22Rv1 (cell line): ENCODE results near the gene ATG4C.

ENCODE experiments used
- ZFX ChIP-seq: fragments of 450-650 bp; IDR thresholded peaks from 2 replicates; pipeline ENCODE4 v1.6.1; 2017; ENCODE audit warnings: antibody characterized with exemption, borderline replicate concordance
- TF ChIP-seq, protein P1 (sequence below): fragments of 450-650 bp; IDR thresholded peaks from 2 replicates; pipeline ENCODE4 v1.5.1; 2017; ENCODE audit warnings: mild to moderate bottlenecking

DNA sequence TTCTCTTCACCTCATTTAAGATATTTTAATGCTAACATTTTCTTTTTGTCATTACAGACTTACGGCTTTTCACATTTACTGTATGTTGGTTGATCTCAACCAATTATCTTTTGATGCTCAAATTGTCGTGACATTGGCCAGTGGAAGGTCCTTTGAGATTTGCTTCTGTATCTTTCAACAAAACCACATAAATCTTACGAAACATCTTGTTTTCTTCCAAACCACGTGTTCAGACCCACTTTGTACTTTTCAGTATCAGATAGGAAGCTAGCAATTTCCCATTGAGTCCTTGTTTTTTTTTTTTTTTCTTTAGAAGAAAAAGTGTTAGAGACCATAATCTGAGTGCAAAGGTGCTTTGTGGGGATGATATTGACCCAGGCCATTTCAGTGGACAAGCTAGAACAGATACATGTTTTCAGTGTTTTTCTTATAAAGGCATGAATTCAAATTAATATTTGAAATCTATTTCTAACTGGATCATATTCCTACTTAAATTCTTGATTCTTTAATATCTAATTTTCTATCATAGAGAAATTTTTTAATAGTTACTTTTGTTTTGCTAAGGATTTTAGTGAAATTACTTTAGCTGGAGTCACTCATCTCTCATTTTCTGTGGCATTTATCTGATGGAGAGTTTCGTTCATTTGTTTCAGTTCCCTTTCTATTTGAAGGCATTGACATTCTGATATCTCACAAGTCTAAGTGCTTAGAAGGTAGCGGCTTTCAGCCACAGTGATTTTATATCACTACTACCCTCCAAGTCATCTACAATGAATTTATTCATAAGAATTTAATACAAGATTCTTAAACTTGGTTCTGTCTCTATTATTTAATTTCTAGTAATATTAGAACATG is 26.7 kb downstream of the ATG4C start:
- TF ChIP-seq, protein P1, sequence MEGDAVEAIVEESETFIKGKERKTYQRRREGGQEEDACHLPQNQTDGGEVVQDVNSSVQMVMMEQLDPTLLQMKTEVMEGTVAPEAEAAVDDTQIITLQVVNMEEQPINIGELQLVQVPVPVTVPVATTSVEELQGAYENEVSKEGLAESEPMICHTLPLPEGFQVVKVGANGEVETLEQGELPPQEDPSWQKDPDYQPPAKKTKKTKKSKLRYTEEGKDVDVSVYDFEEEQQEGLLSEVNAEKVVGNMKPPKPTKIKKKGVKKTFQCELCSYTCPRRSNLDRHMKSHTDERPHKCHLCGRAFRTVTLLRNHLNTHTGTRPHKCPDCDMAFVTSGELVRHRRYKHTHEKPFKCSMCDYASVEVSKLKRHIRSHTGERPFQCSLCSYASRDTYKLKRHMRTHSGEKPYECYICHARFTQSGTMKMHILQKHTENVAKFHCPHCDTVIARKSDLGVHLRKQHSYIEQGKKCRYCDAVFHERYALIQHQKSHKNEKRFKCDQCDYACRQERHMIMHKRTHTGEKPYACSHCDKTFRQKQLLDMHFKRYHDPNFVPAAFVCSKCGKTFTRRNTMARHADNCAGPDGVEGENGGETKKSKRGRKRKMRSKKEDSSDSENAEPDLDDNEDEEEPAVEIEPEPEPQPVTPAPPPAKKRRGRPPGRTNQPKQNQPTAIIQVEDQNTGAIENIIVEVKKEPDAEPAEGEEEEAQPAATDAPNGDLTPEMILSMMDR, result no peak
- no peak for TF ChIP-seq ZFX
